Endometrial microvascular endothelial cells (primary cell): ENCODE measurements around the gene GPA33. TPM values are rescaled to one million over a fixed set of nuclear protein-coding genes. Genes with fewer than 3 reads are reported as not detected.

Source experiments
- in situ Hi-C: cut with HindIII; loops from 2 replicates; pipeline ENCODE4 v1.10.0; 2017; ENCODE audit warnings: low sequenced_read_pairs, low pct_unique_long_range_greater_than_20kb; ENCODE audit errors: inconsistent ontology term
- total RNA-seq: library from RNA; depleted of rRNA; stranded (reverse); fragments of >200 nt; gene quantifications from one replicate; pipeline ENCODE4 v1.2.3, GENCODE V29; 2015; ENCODE audit errors: inconsistent ontology term

The GPA33 gene
- total RNA-seq, 1 donor from 2014 or later: not detected

GRCh38 chr1:167016100-167016750, 74.0 kb downstream of the GPA33 start:
- in situ Hi-C loops: no loop called here

DNA sequence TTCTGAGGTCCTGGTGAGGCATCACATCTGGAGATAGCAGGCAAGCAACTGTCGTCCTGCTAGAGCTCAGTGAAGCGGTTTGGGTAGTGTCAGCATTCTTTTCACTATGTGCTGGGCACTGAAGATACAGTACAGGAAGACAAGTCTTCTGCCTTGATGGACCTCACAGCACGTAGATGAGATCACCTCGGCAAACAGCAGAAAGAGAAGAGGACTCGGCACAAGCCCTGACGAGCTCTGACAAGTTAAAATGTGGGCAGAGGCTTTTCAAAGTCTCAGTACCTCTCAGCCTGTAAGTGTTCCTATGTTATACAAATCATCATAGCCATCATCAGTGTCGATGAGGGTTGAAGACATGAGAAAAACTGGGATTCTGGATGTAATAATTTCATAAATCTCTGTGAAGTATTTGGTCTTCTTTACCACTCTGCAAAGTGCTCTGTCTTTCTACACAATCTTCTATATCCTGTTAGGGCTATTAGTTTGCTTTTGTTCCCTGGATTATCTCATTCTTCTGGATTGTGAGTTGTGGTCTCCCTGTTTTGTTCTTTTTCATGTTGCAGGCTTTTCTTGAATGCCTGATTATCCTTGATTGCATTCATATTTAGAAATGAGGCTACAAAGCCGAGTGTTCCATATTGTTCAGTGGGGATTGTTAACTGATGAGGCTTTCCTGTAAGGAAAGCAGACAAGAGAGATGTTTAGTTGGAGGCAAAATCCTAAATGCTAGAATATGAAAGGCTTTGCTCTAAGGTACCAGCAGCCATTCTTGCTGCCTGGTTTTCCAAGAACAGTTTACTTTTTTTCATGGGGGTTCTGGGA, 76.9 kb downstream of the GPA33 start:
- in situ Hi-C loops: no loop called here

DNA sequence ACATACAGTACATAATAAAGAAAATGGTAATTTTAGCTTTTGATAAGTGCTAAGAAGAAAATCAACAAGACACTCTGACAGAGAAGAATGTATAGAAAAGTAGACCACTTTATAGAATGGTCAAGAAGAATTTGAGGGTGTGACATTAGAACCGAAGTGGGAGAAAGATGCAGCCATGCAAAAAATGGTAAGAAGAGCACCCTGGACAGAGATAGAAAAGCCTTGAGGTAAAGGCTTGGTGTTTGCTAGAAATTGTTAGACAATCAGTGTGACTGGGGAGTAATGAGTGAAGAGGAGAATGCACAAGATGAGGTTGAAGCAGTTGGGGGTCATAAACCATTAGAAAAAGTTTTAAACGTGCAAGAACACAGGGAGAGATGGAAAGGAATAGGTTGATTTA, 77.6 kb downstream of the GPA33 start:
- in situ Hi-C loops: no loop called here

DNA sequence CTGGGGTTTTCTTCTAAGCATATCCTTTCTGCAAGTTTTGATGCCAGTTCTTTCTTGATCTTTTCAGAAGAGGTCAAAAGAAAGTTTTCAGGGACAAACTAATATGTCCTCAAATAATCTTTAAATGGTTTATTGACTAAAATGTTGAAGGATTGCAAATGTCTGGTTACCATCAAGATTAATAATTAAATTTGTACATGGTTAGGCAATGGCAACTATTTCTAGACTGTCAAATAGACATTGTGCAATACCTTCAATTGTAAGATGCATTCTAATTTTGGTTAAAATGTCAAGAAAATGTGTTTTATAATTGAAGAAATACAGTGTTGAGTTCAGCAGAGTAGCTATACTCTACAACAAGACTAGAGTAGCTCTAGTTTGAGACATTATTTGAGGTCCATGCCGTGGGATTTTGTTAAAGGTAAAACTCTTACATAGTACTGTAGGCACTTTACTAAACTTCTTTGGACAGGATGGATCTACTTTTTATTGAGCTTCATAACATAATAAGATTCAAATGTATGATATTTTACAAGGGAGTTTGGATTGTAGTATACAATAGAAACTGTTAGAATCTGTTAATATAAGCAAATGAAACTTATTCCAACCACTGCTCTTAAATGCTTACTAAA, 78.5 kb downstream of the GPA33 start:
- in situ Hi-C loops: no loop called here

GRCh38 chr1:167003711-167004110, 86.5 kb downstream of the GPA33 start:
- in situ Hi-C loops: no loop called here

Other genes with a start within 250 kb of the GPA33 start
- gene TADA1, start 214.1 kb downstream of the GPA33 start, total RNA-seq: 12.0 TPM
- gene ILDR2, start 114.8 kb downstream of the GPA33 start, total RNA-seq: not detected
- not detected for gene MAEL, start 101.1 kb downstream of the GPA33 start, total RNA-seq
- not detected for gene STYXL2, start 3.7 kb upstream of the GPA33 start, total RNA-seq
- gene POU2F1, start 130.5 kb upstream of the GPA33 start, total RNA-seq: 1.9 TPM